ENCODE measurements around the gene PRDX1. TPM values are rescaled to one million over a fixed set of nuclear protein-coding genes. Genes with fewer than 3 reads are reported as not detected.
A peak's percentile ranks its signal among the peaks of the same experiment; 100 is the strongest.
"Not testable (repeated sequence)": the region's sequence is repeated elsewhere in the genome, so short reads cannot be mapped to it uniquely, and the experiment has no call there.

PRDX1 gene
- total RNA-seq, 1 experiment from 2014 or later = 507 TPM

GRCh38 chr1:45535988-45536766 lies 14.5 kb upstream of the PRDX1 start:
- DNase-seq (ENCODE audit: low read depth) = no peak

- no peak for DNase-seq (ENCODE audit: low read depth)
Observed at GRCh38 chr1:45531873-45532272, 10.2 kb upstream of the PRDX1 start.

GRCh38 chr1:45530632-45531135 lies 9.0 kb upstream of the PRDX1 start:
- peak; percentile 26 for DNase-seq (ENCODE audit: low read depth)

- DNase-seq (ENCODE audit: low read depth) = no peak
Observed at GRCh38 chr1:45526135-45526644, 4.5 kb upstream of the PRDX1 start.

GRCh38 chr1:45523975-45524374 lies 2.3 kb upstream of the PRDX1 start:
- not testable (repeated sequence) for DNase-seq (ENCODE audit: low read depth)

GRCh38 chr1:45523516-45523915 lies 1.8 kb upstream of the PRDX1 start:
- not testable (repeated sequence) for DNase-seq (ENCODE audit: low read depth)

GRCh38 chr1:45522324-45523104 lies 830 bp upstream of the PRDX1 start:
- no peak for DNase-seq (ENCODE audit: low read depth)

GRCh38 chr1:45519774-45520173 lies 1.9 kb downstream of the PRDX1 start:
- not testable (repeated sequence) for DNase-seq (ENCODE audit: low read depth)

- DNase-seq (ENCODE audit: low read depth) = peak; percentile 44
Observed at GRCh38 chr1:45518910-45519309, 2.8 kb downstream of the PRDX1 start.

- DNase-seq (ENCODE audit: low read depth) = not testable (repeated sequence)
Observed at GRCh38 chr1:45518366-45518765, 3.3 kb downstream of the PRDX1 start.

- DNase-seq (ENCODE audit: low read depth) = no peak
Observed at GRCh38 chr1:45516465-45516864, 5.2 kb downstream of the PRDX1 start.

GRCh38 chr1:45516036-45516435 lies 5.6 kb downstream of the PRDX1 start:
- no peak for DNase-seq (ENCODE audit: low read depth)

GRCh38 chr1:45513532-45514260 lies 8.0 kb downstream of the PRDX1 start:
- peak; percentile 76 for DNase-seq (ENCODE audit: low read depth)

- DNase-seq (ENCODE audit: low read depth) = peak; percentile 74
Observed at GRCh38 chr1:45512641-45513054, 9.0 kb downstream of the PRDX1 start.

- no peak for DNase-seq (ENCODE audit: low read depth)
Observed at GRCh38 chr1:45510972-45511527, 10.6 kb downstream of the PRDX1 start.

- DNase-seq (ENCODE audit: low read depth) = no peak
Observed at GRCh38 chr1:45510036-45510971, 11.4 kb downstream of the PRDX1 start.

GRCh38 chr1:45508295-45509151 lies 13.2 kb downstream of the PRDX1 start:
- DNase-seq (ENCODE audit: low read depth) = peak; percentile 18

GRCh38 chr1:45507893-45508292 lies 13.8 kb downstream of the PRDX1 start:
- no peak for DNase-seq (ENCODE audit: low read depth)

- no peak for DNase-seq (ENCODE audit: low read depth)
Observed at GRCh38 chr1:45507195-45507594, 14.5 kb downstream of the PRDX1 start.

Data from LHCN-M2 (cell line).